HG03060 (cell line): ENCODE measurements around the gene PYDC1.
"Not testable (repeated sequence)": the region's sequence is repeated elsewhere in the genome, so short reads cannot be mapped to it uniquely, and the experiment has no call there.

ENCODE experiments used
- ATAC-seq: cut with Tn5 transposase; IDR thresholded peaks from one replicate; pipeline ENCODE4 v1.9.1; 2021; ENCODE audit warnings: low read depth, moderate number of reproducible peaks; ENCODE audit not compliant: unreplicated experiment

Gene PYDC1

DNA sequence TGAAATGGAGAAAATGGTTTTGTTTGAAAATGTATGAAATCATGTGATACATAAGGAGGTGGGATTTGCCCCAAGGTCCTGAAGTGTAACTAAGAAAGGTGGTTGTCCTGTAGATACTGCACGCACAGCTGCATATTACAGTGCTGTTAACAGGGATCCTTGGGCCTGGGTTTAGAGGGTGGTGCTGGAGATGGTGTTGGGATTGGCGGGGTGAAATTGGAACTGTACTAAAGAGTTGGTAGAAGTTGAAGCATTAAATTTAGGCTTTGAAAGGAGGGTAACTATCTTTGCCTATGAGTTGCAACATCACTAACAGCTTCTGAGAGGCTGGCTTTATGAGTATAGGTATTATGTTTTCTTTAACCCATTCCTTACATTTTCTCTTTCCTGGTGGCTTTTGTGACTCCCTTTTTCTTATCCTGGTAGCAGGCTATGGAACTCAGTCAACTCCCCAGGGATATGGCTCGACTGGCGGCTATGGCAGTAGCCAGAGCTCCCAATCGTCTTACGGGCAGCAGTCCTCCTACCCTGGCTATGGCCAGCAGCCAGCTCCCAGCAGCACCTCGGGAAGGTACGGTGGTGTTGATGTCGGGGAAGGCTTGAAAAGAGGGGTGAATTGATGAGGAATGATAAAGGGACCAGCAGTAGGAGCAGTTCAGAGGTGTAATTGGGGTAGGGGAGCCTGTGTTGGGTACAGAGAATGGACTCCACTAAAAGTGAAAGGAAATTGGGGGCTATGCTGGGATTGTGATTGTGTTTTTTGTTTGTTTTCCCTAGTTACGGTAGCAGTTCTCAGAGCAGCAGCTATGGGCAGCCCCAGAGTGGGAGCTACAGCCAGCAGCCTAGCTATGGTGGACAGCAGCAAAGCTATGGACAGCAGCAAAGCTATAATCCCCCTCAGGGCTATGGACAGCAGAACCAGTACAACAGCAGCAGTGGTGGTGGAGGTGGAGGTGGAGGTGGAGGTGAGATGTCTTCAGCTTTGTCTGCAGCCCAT, 33.2 kb downstream of the PYDC1 start:
- no peak for ATAC-seq

GRCh38 chr16:31182391-31182790, 34.5 kb downstream of the PYDC1 start:
- no peak for ATAC-seq

DNA sequence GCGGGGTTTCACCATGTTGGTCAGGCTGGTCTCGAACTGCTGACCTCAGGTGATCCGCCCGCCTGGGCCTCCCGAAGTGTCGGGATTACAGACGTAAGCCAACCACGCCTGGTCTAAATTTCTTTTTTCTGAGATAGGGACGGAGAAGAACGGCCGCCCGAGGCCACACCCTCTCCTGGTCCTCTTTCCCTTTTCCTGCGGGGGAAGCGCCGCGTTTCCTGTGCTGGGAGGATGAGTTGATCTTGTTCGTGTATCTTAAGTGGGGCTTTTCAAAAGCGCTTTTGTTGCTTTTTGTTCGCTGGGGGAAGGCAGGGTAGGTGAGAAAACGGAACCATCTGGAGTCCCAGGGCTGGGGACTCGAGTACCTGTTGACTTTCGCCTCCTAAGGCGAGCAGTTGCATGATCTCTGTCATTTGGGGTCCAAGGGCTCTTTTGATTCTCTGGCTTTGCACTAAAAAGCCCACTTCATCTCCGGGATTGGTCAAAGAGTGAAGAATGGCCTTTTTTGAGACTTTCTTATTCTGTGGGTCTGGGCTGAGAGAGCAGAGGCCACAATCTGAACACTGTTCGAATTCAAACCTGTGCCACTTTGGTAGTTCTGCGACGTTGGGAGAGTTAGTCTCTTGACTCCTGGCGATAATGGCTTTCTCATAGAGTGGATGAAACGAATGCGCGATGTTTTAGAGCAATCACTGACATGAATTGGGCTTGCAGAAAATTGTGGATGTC, 35.7 kb downstream of the PYDC1 start:
- ATAC-seq: no peak

GRCh38 chr16:31179747-31180459, 37.0 kb downstream of the PYDC1 start, which contains the start of gene FUS:
TSS of gene FUS (plus strand) at chr16:31180139. CDS start at chr16:31180215, 76 bp downstream.
- ATAC-seq: peak; percentile 57

DNA sequence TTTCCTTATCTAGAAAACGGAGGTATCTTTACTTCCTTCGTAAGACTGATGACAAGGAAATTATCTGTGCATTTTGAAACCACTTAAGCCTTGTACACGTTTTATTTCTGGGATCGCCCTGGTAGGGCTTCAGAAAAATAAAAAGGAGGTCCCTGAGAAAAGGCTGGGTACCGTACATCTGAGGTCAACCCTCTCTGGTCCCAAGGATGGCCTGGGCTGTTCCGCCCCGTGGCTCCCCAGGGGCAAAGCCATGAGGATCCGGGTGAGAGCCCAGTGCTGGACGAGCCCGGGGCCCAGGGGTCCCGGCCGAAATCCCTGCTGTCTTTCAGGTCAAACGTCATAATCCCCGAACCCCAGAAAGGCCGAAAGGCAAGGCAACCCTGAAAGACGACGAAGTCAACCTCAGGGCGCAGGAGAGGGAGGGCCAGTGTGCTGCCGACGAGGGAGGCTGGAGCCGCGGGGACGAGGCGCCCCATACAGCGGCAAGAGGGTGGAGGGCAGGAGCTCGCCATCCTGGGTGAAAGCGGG, 37.7 kb downstream of the PYDC1 start:
- ATAC-seq: no peak

DNA sequence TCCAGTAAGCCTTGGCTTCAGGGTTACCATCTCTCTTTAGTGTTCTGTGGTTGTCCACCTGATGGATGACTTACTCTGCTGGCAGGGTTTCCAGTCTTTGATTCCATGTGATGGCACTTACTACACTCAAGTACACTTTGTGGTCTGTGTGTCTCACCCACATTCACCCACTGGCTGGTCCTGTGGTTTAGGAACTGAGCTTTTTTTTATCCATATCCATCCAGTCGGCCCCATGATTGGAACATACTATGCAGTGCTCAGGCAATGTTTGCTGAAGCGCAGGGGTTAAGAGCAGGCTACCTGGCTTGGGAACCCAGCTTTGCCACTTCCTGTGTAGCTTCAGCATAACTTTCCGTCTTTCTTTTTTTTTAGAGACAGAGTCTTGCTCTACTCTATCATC, 39.8 kb downstream of the PYDC1 start:
- no peak for ATAC-seq

DNA sequence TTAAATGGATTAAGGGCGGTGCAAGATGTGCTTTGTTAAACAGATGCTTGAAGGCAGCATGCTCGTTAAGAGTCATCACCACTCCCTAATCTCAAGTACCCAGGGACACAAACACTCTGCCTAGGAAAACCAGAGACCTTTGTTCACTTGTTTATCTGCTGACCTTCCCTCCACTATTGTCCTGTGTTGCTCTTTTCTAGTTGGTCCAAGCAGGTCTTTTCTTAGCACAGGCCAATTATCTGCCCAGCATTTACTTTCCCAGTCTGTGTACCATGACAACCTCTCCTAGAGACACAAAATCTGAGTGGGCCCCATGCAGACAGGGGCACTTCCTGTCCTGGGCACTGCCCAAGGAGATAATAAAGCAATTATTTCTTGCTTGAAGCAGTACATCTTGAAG, 46.9 kb downstream of the PYDC1 start:
- ATAC-seq: not testable (repeated sequence)

- ATAC-seq: no peak
Measured at GRCh38 chr16:31168848-31169247, 48.1 kb downstream of the PYDC1 start.

DNA sequence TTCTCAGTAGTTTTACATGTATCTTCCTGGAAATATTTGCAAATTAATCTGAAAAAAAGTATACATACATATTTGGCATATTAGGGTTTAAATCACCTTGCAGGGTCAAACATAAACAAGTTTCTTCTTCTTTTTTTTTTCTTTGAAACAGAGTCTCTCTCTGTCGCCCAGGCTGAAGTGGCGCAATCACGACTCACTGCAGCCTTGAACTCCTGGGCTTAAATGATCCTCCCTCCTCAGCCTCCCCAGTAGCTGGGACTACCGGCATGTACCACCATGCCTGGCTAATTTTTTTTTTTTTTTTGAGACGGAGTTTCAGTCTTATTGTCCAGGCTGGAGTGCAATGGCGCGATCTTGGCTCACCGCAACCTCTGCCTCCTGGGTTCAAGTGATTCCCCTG, 49.6 kb downstream of the PYDC1 start:
- ATAC-seq: no peak
